ENCODE measurements around the gene PSMG4. TPM values are rescaled to one million over a fixed set of nuclear protein-coding genes. Genes with fewer than 3 reads are reported as not detected.

PSMG4 gene
- polyA plus RNA-seq, 1 experiment: 24.7 TPM

GRCh38 chr6:3226481-3227362 is 32.0 kb upstream of the PSMG4 start:
- ChIA-PET CTCF (interaction anchor here (0.8 to 1.6 kb wide), 3 partner anchors 8 to 15 kb away, joined by 3 to 4 read pairs (median 3); no protein-coding TSS in a partner anchor), POLR2A (interaction anchor here (1.1 kb wide), 1 partner anchor 74 kb away, joined by 6 read pairs; no protein-coding TSS in a partner anchor)
- no peak for DNase-seq (ENCODE audit: low read depth)
- peaks cover 40% of the 10 kb centered on the region for H3K27me3 ChIP-seq (ENCODE audit: control insufficient read depth, insufficient read depth, low read length)
- H3K36me3 ChIP-seq (ENCODE audit: control insufficient read depth, insufficient read depth, low read length): no peaks in the 10 kb centered on the region
- H3K4me3 ChIP-seq (ENCODE audit: low read depth, low read length): peak overlapping the region; percentile 46
- TF ChIP-seq CTCF (IDR thresholded peaks at IDR 0.05; ENCODE audit: insufficient read depth, low read depth, low read length): no peak

- ChIA-PET CTCF (interaction anchor here (0.8 to 1.6 kb wide), 3 partner anchors 9 to 16 kb away, joined by 3 to 4 read pairs (median 3); no protein-coding TSS in a partner anchor), POLR2A (interaction anchor here (1.1 kb wide), 1 partner anchor 74 kb away, joined by 6 read pairs; no protein-coding TSS in a partner anchor)
- H3K4me3 ChIP-seq (ENCODE audit: low read depth, low read length): peak within 1 kb of the TSS; percentile 46
- H3K36me3 ChIP-seq (ENCODE audit: control insufficient read depth, insufficient read depth, low read length): no peaks in the 10 kb centered on the region
- no peak for TF ChIP-seq CTCF (IDR thresholded peaks at IDR 0.05; ENCODE audit: insufficient read depth, low read depth, low read length)
- no peak for DNase-seq (ENCODE audit: low read depth)
- H3K27me3 ChIP-seq (ENCODE audit: control insufficient read depth, insufficient read depth, low read length): peaks cover 42% of the 10 kb centered on the region
Measured at GRCh38 chr6:3227363-3228045, 31.2 kb upstream of the PSMG4 start, which contains the start of gene TUBB2B. Gene TUBB2B (minus strand): TSS chr6:3227653. CDS start chr6:3227543, 110 bp downstream.

- Histone ChIP-seq H3K4me3 (ENCODE audit: low read depth, low read length) (peak overlapping the region; percentile 46; the same call in 1 of the 2 replicates), H3K36me3 (ENCODE audit: control insufficient read depth, insufficient read depth, low read length) (no peaks in the 10 kb centered on the region), H3K27me3 (ENCODE audit: control insufficient read depth, insufficient read depth, low read length) (peaks cover 40% of the 10 kb centered on the region)
- no peak for DNase-seq (ENCODE audit: low read depth)
- POLR2A ChIA-PET: no interaction called here
- no peak for TF ChIP-seq CTCF (IDR thresholded peaks at IDR 0.05; ENCODE audit: insufficient read depth, low read depth, low read length)
- CTCF ChIA-PET: no interaction called here
Measured at GRCh38 chr6:3228046-3228671, 30.6 kb upstream of the PSMG4 start.

- no peak for DNase-seq (ENCODE audit: low read depth)
- TF ChIP-seq CTCF (IDR thresholded peaks at IDR 0.05; ENCODE audit: insufficient read depth, low read depth, low read length): no peak
- H3K4me3 ChIP-seq (ENCODE audit: low read depth, low read length): no peak overlapping the region
Measured at GRCh38 chr6:3228771-3229565, 29.8 kb upstream of the PSMG4 start.

More at GRCh38 chr6:3228771-3229565, 29.8 kb upstream of the PSMG4 start:
- CTCF ChIA-PET: interaction anchor here (0.7 to 1.0 kb wide), 2 partner anchors 11 to 22 kb away, joined by 3 to 5 read pairs; no protein-coding TSS in a partner anchor
- POLR2A ChIA-PET: no interaction called here
- Histone ChIP-seq H3K36me3 (ENCODE audit: control insufficient read depth, insufficient read depth, low read length) (no peaks in the 10 kb centered on the region), H3K27me3 (ENCODE audit: control insufficient read depth, insufficient read depth, low read length) (peaks cover 43% of the 10 kb centered on the region)
